ENCODE results near the gene USP48. TPM values are rescaled to one million over a fixed set of nuclear protein-coding genes. Genes with fewer than 3 reads are reported as not detected.
A peak's percentile ranks its signal among the peaks of the same experiment; 100 is the strongest.

USP48 gene
- 10 to 100 TPM; 56.0 to 86.9 (median 74.7) TPM for total RNA-seq

- Histone ChIP-seq H3K36me3 (no peaks in the 10 kb centered on the region), H3K4me3 (peak within 1 kb of the TSS; percentile 76 to 99 (median 97)), H3K4me1 (no peaks in the 10 kb centered on the region), H3K9me3 (no peaks in the 10 kb centered on the region), H3K27me3 (no peaks in the 10 kb centered on the region), H3K27ac (peak within 1 kb of the TSS; percentile 100)
- intact Hi-C loops (cut with DNase I; ENCODE audit: low total_unique reads) = no loop called here
- DNase-seq (ENCODE audit: low spot score in 2 of 2) = peak; percentile 95 to 97
- peak; percentile 97 for TF ChIP-seq POLR2A (IDR thresholded peaks at IDR 0.05)
- TF ChIP-seq POLR2AphosphoS5 (IDR thresholded peaks at IDR 0.05) = peak; percentile 98 to 100 (median 99)
- peak in 1 of 3 donors; percentile 20 for TF ChIP-seq CTCF (IDR thresholded peaks at IDR 0.05)
These were observed at the start of gene USP48 for GRCh38 chr1:21782868-21783678. Gene USP48, minus strand, starts transcription at chr1:21783149. Its CDS starts 192 bp downstream, at chr1:21782957.

- Histone ChIP-seq H3K4me3 (no peak overlapping the region), H3K27me3 (no peaks in the 10 kb centered on the region), H3K4me1 (no peaks in the 10 kb centered on the region), H3K9me3 (peaks cover 8 to 14% of the 10 kb centered on the region in 2 donors), H3K36me3 (peaks cover 20% of the 10 kb centered on the region), H3K27ac (no peak overlapping the region)
- DNase-seq (ENCODE audit: low spot score in 2 of 2) = no peak
- intact Hi-C loops (cut with DNase I; ENCODE audit: low total_unique reads) = no loop called here
- no peak for TF ChIP-seq POLR2AphosphoS5 (IDR thresholded peaks at IDR 0.05)
These were observed 48.6 kb upstream of the USP48 start for GRCh38 chr1:21831454-21831970.

GRCh38 chr1:21830792-21831453 is 48.0 kb upstream of the USP48 start:
- H3K27ac ChIP-seq = no peak overlapping the region
- intact Hi-C loops (cut with DNase I; ENCODE audit: low total_unique reads) = no loop called here
- H3K27me3 ChIP-seq = no peaks in the 10 kb centered on the region
- no peak overlapping the region for H3K4me3 ChIP-seq
- no peaks in the 10 kb centered on the region for H3K4me1 ChIP-seq
- no peak for TF ChIP-seq POLR2AphosphoS5 (IDR thresholded peaks at IDR 0.05)
- TF ChIP-seq CTCF (IDR thresholded peaks at IDR 0.05) = no peak
- TF ChIP-seq POLR2A (IDR thresholded peaks at IDR 0.05) = no peak
- H3K9me3 ChIP-seq = peaks cover 8 to 14% of the 10 kb centered on the region in 2 donors
- peaks cover 20% of the 10 kb centered on the region for H3K36me3 ChIP-seq
- DNase-seq (ENCODE audit: low spot score in 2 of 2) = no peak

- H3K36me3 ChIP-seq = peaks cover 9% of the 10 kb centered on the region
- H3K27me3 ChIP-seq = no peaks in the 10 kb centered on the region
- H3K9me3 ChIP-seq = peaks cover 1 to 5% of the 10 kb centered on the region in 2 donors
- TF ChIP-seq POLR2A (IDR thresholded peaks at IDR 0.05) (no peak), POLR2AphosphoS5 (IDR thresholded peaks at IDR 0.05) (no peak), CTCF (IDR thresholded peaks at IDR 0.05) (no peak)
- intact Hi-C loops (cut with DNase I; ENCODE audit: low total_unique reads) = no loop called here
- no peaks in the 10 kb centered on the region for H3K4me1 ChIP-seq
- DNase-seq (ENCODE audit: low spot score in 2 of 2) = no peak
- no peak overlapping the region for H3K4me3 ChIP-seq
- H3K27ac ChIP-seq = no peak overlapping the region
These were observed 46.3 kb upstream of the USP48 start for GRCh38 chr1:21829294-21829693.

- DNase-seq (ENCODE audit: low spot score in 2 of 2) = no peak
- Histone ChIP-seq H3K27me3 (no peaks in the 10 kb centered on the region), H3K27ac (no peak overlapping the region), H3K9me3 (no peaks in the 10 kb centered on the region), H3K4me3 (no peak overlapping the region), H3K36me3 (peaks cover 5% of the 10 kb centered on the region), H3K4me1 (no peaks in the 10 kb centered on the region)
- TF ChIP-seq CTCF (IDR thresholded peaks at IDR 0.05) = no peak
- TF ChIP-seq POLR2A (IDR thresholded peaks at IDR 0.05) = no peak
- no peak for TF ChIP-seq POLR2AphosphoS5 (IDR thresholded peaks at IDR 0.05)
- intact Hi-C loops (cut with DNase I; ENCODE audit: low total_unique reads) = no loop called here
These were observed 45.7 kb upstream of the USP48 start for GRCh38 chr1:21828506-21829210.

All from breast epithelium (tissue), 4 donors.